22Rv1 (cell line): ENCODE measurements around the gene IGLON5.

Source experiments
- H3K27ac ChIP-seq: fragments of 450-650 bp; 2 replicates; pipeline ENCODE4 v1.5.1; 2017
- ZFX ChIP-seq: fragments of 450-650 bp; IDR thresholded peaks from 2 replicates; pipeline ENCODE4 v1.6.1; 2017; ENCODE audit warnings: antibody characterized with exemption, borderline replicate concordance
- TF ChIP-seq, protein P1 (sequence below): fragments of 450-650 bp; IDR thresholded peaks from 2 replicates; pipeline ENCODE4 v1.5.1; 2017; ENCODE audit warnings: mild to moderate bottlenecking

IGLON5 gene

DNA sequence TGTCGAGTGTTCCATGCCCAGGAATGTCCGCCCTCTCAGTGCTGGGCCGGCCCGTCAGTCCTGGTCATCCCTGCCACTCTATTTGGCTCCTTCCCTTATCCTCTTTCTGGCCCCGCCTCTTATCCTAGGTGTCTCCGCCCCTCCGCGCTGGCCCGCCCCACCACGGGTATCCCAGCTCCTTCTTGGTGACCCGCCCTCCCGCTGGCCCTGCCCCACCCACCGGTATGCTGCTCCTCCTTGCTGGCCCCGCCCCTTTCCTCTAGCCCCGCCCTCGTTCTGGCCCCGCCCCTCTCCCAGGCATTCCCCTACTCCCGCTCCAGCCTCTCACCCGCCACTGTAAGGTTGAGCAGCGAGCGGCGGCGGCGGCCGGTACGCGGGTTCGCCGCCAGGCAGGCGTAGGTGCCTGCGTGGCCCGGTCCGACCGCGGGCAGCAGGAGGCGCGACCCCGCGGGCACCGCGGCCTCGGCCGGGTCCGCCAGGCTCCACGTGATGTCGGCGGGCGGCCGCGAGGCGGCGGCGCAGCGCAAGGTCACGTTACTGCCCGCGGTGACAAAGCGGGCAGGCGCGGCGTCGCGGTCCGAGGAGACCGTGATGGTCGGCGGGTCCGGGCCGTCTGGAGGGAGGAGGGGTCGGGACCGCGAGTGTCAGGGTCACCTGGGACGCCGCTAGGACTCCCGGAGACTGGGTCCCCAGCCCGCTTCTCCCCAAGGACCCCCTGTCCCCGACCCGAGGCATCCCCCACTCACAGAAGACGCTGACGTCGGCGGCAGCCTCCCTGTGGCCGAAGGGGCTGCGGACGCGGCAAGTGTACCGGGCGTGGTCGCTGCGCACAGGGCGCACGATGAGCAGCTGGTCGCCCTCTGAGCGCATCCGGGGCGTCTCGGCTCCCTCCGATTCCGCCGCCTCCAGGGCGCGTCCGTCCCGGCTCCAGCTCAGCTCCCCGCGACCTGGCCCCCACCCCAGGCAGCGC, 28.5 kb downstream of the IGLON5 start:
- H3K27ac ChIP-seq, result peak overlapping the region; percentile 86
- TF ChIP-seq, protein P1, sequence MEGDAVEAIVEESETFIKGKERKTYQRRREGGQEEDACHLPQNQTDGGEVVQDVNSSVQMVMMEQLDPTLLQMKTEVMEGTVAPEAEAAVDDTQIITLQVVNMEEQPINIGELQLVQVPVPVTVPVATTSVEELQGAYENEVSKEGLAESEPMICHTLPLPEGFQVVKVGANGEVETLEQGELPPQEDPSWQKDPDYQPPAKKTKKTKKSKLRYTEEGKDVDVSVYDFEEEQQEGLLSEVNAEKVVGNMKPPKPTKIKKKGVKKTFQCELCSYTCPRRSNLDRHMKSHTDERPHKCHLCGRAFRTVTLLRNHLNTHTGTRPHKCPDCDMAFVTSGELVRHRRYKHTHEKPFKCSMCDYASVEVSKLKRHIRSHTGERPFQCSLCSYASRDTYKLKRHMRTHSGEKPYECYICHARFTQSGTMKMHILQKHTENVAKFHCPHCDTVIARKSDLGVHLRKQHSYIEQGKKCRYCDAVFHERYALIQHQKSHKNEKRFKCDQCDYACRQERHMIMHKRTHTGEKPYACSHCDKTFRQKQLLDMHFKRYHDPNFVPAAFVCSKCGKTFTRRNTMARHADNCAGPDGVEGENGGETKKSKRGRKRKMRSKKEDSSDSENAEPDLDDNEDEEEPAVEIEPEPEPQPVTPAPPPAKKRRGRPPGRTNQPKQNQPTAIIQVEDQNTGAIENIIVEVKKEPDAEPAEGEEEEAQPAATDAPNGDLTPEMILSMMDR, result peak; percentile 50
- TF ChIP-seq ZFX, result no peak

DNA sequence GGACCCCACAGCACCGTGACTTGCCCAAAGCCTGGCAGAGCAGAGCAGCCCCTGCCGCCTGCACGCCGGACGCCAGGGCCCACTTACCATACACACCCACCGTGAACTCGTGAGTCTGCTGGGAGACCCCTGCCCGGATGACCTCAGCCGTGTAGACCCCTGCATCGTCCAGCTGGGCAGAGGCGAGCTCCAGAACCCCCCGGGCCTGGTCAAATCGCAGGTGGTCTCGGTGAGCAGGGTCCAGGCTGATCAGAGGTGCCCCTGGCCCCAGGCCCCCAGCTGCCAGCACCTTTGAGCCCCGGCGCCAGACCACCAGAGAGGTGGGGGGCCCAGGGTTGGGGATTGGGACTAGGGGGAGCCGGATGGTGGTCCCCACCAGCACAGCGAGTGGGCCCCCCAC, 29.6 kb downstream of the IGLON5 start:
- TF ChIP-seq ZFX, result no peak
- TF ChIP-seq, protein P1, result no peak
- H3K27ac ChIP-seq, result peak overlapping the region; percentile 63; the same call in 1 of the 2 replicates

DNA sequence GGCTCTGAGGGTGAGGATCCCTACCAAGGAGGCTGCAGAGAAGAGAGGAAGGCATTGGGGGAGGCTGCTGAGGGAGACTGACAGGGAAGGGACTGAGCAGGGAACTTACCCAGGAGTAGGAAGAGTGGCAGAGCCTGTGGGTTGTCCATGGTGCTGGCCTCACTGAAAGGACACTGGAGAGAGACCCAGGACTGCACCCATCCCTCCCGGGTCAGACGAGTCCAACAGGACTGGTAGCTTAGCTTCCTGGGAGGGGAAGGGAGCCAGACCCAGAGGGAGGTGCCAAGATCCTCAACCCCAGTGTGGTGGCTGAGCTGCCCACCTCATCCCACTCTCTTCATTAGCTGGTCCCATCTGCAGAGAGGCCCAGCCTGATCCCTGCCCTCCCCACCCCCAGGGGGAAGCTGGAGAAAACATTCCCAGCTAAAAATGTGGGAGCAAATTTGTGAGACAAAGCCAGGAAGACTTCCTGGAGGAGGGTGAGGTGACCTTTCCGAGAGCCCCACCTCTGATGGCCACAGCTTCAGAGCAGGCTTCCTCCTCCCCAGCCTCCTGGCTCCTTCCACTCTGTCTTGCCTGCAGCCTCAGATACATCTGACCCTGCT, 30.6 kb downstream of the IGLON5 start, which contains the start of gene VSIG10L:
VSIG10L (minus strand) TSS at position 164 of the 605 bp plus-strand sequence; CDS start at position 149, 15 bp downstream.
- H3K27ac ChIP-seq, result peak within 1 kb of the TSS; percentile 63
- TF ChIP-seq ZFX, result no peak
- TF ChIP-seq, protein P1, result no peak

- TF ChIP-seq, protein P1, result no peak
- TF ChIP-seq ZFX, result no peak
- H3K27ac ChIP-seq, result peak overlapping the region; percentile 63
Measured at GRCh38 chr19:51342631-51343569, 31.5 kb downstream of the IGLON5 start.

DNA sequence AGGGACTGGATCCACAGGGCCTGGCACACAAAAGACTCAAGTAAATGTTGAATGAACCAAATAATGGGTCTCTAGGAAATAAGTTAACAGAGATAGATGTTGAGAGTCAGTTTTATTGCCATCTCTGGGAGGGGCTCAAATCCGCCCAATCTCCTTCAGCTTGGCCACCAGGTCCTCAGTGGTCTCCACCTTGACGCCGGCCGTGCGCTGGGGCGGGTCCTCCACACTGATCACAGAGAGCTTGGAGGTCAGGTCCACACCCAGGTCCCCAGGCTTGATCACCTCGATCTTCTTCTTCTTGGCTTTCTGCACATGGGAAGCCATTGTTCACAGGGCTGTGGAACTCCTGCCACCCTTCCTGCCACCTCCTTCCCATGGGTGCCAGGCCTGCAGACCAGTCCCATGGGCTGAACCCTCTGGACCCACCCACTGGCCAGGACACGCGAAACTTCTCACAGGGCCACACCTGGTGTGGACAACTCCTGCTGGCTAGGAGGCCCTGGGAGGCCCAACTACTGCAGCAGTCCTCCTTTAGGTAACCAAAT, 33.7 kb downstream of the IGLON5 start:
- TF ChIP-seq, protein P1, result no peak
- no peak for TF ChIP-seq ZFX
- no peak overlapping the region for H3K27ac ChIP-seq

DNA sequence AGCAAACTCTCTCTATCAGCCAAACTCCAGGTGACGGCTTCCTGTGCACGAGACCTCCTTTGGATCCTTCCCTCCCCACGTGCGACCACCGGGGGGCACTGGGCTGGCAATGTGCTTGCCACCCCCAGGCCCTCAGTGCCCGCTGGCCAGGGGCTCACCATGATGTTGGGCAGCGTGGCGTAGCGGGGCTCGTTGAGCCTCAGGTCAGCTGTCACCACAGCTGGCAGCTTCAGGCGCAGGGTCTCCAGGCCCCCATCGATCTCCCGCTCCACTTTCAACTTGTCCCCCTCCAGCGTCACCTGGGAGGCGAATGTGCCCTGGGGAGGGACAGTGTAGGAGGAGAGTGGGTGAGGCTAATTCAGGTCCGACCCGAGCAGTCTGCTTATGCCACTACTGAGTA, 35.3 kb downstream of the IGLON5 start:
- TF ChIP-seq ZFX, result no peak
- TF ChIP-seq, protein P1, result peak; percentile 20; the same call in 1 of the 2 replicates
- H3K27ac ChIP-seq, result no peak overlapping the region
